HG03066 (cell line): ENCODE data around the gene ALDH1A3.

ENCODE experiments used
- ATAC-seq: cut with Tn5 transposase; IDR thresholded peaks from one replicate; pipeline ENCODE4 v1.9.1; 2021; ENCODE audit warnings: low read depth; ENCODE audit not compliant: unreplicated experiment

The ALDH1A3 gene

GRCh38 chr15:100944986-100945385, 65.4 kb downstream of the ALDH1A3 start:
- no peak for ATAC-seq

DNA sequence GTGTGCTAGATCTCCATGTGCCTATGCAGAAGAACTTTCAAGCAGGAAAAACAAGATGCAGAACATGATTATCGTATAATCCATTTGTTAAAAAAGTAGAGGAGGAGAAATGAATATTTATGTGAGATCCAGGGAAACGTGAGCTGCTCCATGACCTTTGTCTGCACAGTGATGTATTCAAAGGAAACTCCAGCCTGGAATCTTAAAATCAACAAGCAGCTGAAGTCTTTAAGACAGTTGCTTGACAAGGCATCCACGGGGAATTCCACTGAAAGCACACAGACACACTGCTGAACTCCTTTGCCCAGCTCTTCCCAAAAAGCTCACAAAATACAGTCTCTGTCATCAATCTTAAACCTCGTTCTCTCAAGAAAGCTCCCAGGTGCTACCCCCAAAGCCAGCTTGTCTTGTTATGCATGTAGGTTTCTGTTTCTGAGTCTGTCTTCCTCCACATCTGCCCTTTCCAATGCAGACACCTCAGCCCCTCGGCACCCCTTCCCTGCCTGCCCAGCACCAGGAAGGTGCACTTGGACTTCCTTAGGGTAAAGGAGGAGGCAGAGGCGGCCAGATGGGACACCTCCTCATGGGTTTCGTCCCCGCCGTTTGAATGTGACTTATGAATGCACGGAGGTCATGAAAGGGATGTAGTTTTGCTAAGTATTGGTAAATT, 68.3 kb downstream of the ALDH1A3 start:
- no peak for ATAC-seq

GRCh38 chr15:100948430-100948762, 68.8 kb downstream of the ALDH1A3 start:
- no peak for ATAC-seq

- ATAC-seq = no peak
Observed at GRCh38 chr15:100949691-100950090, 70.1 kb downstream of the ALDH1A3 start.

GRCh38 chr15:100951965-100952364, 72.3 kb downstream of the ALDH1A3 start:
- ATAC-seq = no peak

- no peak for ATAC-seq
Observed at GRCh38 chr15:100952566-100952965, 72.9 kb downstream of the ALDH1A3 start.

GRCh38 chr15:100958326-100959065, 78.9 kb downstream of the ALDH1A3 start:
- no peak for ATAC-seq

DNA sequence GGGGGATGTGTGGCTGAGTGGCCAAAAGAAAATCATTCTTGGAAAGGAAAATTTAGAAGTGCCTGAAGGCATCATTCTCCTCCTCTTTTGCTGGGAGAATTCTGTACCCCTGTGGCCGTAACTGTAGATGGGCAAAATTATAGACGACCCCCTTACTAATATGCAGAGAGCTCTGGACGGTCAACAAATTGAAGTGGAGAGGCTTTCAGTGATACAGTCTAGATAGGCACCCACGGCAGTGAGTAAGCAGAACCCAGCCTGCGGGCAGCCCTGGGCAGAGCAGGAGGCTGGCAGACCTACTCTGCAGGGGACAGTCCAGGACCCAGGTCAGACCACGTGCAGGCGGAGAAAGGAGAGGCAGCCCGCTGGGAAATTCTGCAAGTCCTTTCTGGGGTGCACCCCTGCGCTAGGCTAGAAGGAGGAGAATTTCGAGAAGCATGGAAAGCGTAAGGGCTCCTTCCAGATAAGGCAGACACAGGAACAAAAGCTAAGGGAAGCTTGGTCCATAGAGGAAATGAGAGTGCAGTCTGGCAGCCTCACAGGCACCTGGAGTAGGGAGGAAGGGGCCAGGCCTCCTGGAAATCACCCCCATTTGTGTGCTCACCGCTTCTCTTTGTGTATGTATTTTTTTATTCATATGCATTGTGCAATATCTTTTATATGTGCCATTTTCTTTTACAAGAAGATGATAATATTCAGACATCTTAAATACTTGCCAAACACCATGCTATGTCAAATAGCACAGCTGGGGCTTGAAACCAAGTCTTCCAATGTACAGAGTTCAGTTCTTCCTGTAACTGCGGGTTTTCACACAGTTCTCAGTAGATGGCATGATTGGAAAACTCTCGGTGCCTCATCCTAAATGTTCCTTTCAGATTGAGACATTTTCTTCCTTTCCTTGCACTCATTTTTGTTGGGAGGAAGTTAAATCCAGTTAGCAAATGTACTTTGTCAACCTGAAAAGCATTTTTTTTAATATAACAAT, 79.7 kb downstream of the ALDH1A3 start:
- no peak for ATAC-seq
